Trophoblast cell (in vitro differentiated cells and primary cell): ENCODE results near the gene SOS2.
A peak's percentile ranks its signal among the peaks of the same experiment; 100 is the strongest.

ENCODE experiments used
- DNase-seq, 2 donors: peaks; one replicate each; pipeline ENCODE4 v3.0.0-alpha.2; 2016
- H2AFZ ChIP-seq: 2 replicates; pipeline ENCODE4 v1.6.1; 2013; ENCODE audit warnings: low read length, moderate library complexity, mild to moderate bottlenecking; ENCODE audit not compliant: insufficient read depth, poor library complexity
- H2AK5ac ChIP-seq: 2 replicates; pipeline ENCODE4 v1.6.1; 2013; ENCODE audit warnings: mild to moderate bottlenecking, low read length
- H2BK120ac ChIP-seq: 2 replicates; pipeline ENCODE4 v1.6.1; 2013; ENCODE audit warnings: low read length, mild to moderate bottlenecking, moderate library complexity; ENCODE audit not compliant: insufficient read depth, poor library complexity
- H2BK12ac ChIP-seq: 2 replicates; pipeline ENCODE4 v1.6.1; 2013; ENCODE audit warnings: mild to moderate bottlenecking, low read length, moderate library complexity
- H2BK5ac ChIP-seq: 2 replicates; pipeline ENCODE4 v1.6.1; 2013; ENCODE audit warnings: low read length, low read depth, moderate library complexity, mild to moderate bottlenecking; ENCODE audit not compliant: poor library complexity
- H3K14ac ChIP-seq: 2 replicates; pipeline ENCODE4 v1.6.1; 2013; ENCODE audit warnings: mild to moderate bottlenecking, low read length
- H3K18ac ChIP-seq: 2 replicates; pipeline ENCODE4 v1.6.1; 2013; ENCODE audit warnings: mild to moderate bottlenecking, low read length
- H3K23ac ChIP-seq: 2 replicates; pipeline ENCODE4 v1.6.1; 2013; ENCODE audit warnings: low read length
- H3K27ac ChIP-seq: 2 replicates; pipeline ENCODE4 v1.5.1; 2013; ENCODE audit warnings: low read depth, mild to moderate bottlenecking, inconsistent platforms, low read length, moderate library complexity
- H3K27me3 ChIP-seq: 2 replicates; pipeline ENCODE4 v1.6.1; 2013; ENCODE audit warnings: inconsistent platforms, mild to moderate bottlenecking, low read length, moderate library complexity; ENCODE audit not compliant: insufficient read depth
- H3K36me3 ChIP-seq, 2 experiments: 1 replicate in 1 of 2; 2 replicates in 1 of 2; pipeline ENCODE4 v1.6.1; 2013; ENCODE audit warnings: low read length in 2 of 2, mild to moderate bottlenecking in 2 of 2, moderate library complexity in 1 of 2; ENCODE audit not compliant: insufficient read depth in 2 of 2, control insufficient read depth in 1 of 2
- H3K4ac ChIP-seq: 2 replicates; pipeline ENCODE4 v1.6.1; 2013; ENCODE audit warnings: low read depth, mild to moderate bottlenecking, low read length, moderate library complexity
- H3K4me1 ChIP-seq, 2 experiments: 1 replicate in 1 of 2; 2 replicates in 1 of 2; pipeline ENCODE4 v1.6.1; 2013; ENCODE audit warnings: low read length in 2 of 2, mild to moderate bottlenecking in 2 of 2, moderate library complexity in 1 of 2; ENCODE audit not compliant: insufficient read depth in 2 of 2, control insufficient read depth in 1 of 2
- H3K4me2 ChIP-seq: 2 replicates; pipeline ENCODE4 v1.6.1; 2013; ENCODE audit warnings: inconsistent platforms, mild to moderate bottlenecking, low read length, moderate library complexity
- H3K4me3 ChIP-seq: 2 replicates; pipeline ENCODE4 v1.5.1; 2013; ENCODE audit warnings: mild to moderate bottlenecking, low read depth, low read length, inconsistent platforms
- H3K79me1 ChIP-seq: one replicate; pipeline ENCODE4 v1.6.1; 2013; ENCODE audit warnings: low read length
- H3K79me2 ChIP-seq: 2 replicates; pipeline ENCODE4 v1.6.1; 2013; ENCODE audit warnings: low read length, mild to moderate bottlenecking; ENCODE audit not compliant: control insufficient read depth, insufficient read depth, poor library complexity
- H3K9ac ChIP-seq: 2 replicates; pipeline ENCODE4 v1.6.1; 2013; ENCODE audit warnings: mild to moderate bottlenecking, low read length
- H3K9me3 ChIP-seq: 2 replicates; pipeline ENCODE4 v1.6.1; 2013; ENCODE audit warnings: low read depth, mild to moderate bottlenecking, control low read depth, inconsistent platforms, low read length; ENCODE audit not compliant: insufficient read depth
- H4K12ac ChIP-seq: 2 replicates; pipeline ENCODE4 v1.6.1; 2013; ENCODE audit warnings: low read depth, mild to moderate bottlenecking, low read length, moderate library complexity
- H4K8ac ChIP-seq: 2 replicates; pipeline ENCODE4 v1.6.1; 2013; ENCODE audit warnings: low read depth, mild to moderate bottlenecking, low read length, moderate library complexity
- H4K91ac ChIP-seq: one replicate; pipeline ENCODE4 v1.6.1; 2013; ENCODE audit warnings: low read depth, mild to moderate bottlenecking, low read length, moderate library complexity
- WGBS: extraction: QIAGEN DNeasy Blood & Tissue Kit; methylation state at CpG from one replicate; pipeline ENCODE4 v1.1.7; 2013; ENCODE audit warnings: missing lambda C conversion rate; ENCODE audit not compliant: insufficient read length, insufficient coverage; ENCODE audit errors: extremely low coverage; 5-methylcytosine and 5-hydroxymethylcytosine counted together

SOS2 gene

DNA sequence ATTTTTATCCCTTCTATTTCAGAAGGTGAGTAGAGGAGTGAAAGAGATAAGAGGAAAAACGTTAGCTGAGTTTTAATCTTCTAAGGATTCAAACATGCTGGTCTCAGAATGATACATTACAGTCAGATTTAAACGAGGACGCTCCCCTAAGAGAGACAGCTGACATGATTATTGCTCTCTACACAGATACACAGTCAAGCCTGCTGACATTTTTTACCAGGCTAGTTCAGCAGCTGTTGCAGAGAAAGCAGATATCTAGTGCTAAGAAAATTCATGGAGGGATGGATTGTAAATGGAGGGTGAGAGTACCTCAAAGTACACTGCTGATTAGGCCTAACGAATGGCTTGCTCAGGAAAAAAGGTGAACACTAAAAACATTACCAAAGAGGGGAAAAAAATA, 31.9 kb upstream of the SOS2 start:
- Histone ChIP-seq H3K4me2 (no peak overlapping the region), H2BK120ac (no peak overlapping the region), H2BK12ac (no peak overlapping the region), H2AK5ac (no peak overlapping the region), H4K12ac (no peak overlapping the region), H3K9me3 (no peaks in the 10 kb centered on the region), H3K4ac (no peak overlapping the region), H4K8ac (no peak overlapping the region), H3K18ac (no peak overlapping the region), H3K4me1 (no peaks in the 10 kb centered on the region), H3K79me2 (no peaks in the 10 kb centered on the region), H3K9ac (no peak overlapping the region), H3K4me3 (no peak overlapping the region), H2BK5ac (no peak overlapping the region), H3K14ac (no peak overlapping the region), H3K36me3 (peaks cover 0 to 3% of the 10 kb centered on the region in 2 experiments), H3K23ac (no peak overlapping the region), H2AFZ (no peak overlapping the region), H3K79me1 (no peaks in the 10 kb centered on the region), H4K91ac (no peak overlapping the region), H3K27ac (no peak overlapping the region), H3K27me3 (no peaks in the 10 kb centered on the region)
- DNase-seq = no peak
- WGBS = no CpG with 5 or more reads among the region's 4 CpGs

DNA sequence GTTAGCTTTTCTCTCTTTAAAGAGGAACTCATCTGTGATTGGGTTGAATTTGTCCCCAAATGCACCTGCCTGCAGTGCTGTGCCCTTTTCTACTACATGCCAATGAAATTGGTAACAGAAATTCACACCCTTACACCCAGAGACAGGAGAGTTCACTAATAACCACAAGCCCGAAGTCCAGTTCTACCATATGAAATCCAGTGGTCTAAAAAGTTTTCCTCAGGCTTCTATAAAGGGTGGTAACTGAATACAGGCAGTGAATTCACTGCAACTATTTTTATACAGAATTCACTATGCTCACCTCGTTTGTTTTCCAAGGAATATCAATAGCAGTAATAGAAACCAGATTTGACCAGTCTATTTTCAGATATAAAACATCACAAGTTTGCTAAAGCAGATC, 31.5 kb upstream of the SOS2 start:
- Histone ChIP-seq H4K91ac (no peak overlapping the region), H3K4ac (no peak overlapping the region), H3K36me3 (peaks cover 0 to 3% of the 10 kb centered on the region in 2 experiments), H2BK120ac (no peak overlapping the region), H3K14ac (no peak overlapping the region), H3K79me1 (no peaks in the 10 kb centered on the region), H3K27ac (no peak overlapping the region), H3K4me1 (no peaks in the 10 kb centered on the region), H4K12ac (no peak overlapping the region), H3K23ac (no peak overlapping the region), H3K4me2 (no peak overlapping the region), H3K9ac (no peak overlapping the region), H2BK12ac (no peak overlapping the region), H3K27me3 (no peaks in the 10 kb centered on the region), H4K8ac (no peak overlapping the region), H2BK5ac (no peak overlapping the region), H3K79me2 (no peaks in the 10 kb centered on the region), H2AK5ac (no peak overlapping the region), H3K18ac (no peak overlapping the region), H3K9me3 (no peaks in the 10 kb centered on the region), H2AFZ (no peak overlapping the region), H3K4me3 (no peak overlapping the region)
- no CpG with 5 or more reads among the region's 2 CpGs for WGBS
- DNase-seq = no peak

DNA sequence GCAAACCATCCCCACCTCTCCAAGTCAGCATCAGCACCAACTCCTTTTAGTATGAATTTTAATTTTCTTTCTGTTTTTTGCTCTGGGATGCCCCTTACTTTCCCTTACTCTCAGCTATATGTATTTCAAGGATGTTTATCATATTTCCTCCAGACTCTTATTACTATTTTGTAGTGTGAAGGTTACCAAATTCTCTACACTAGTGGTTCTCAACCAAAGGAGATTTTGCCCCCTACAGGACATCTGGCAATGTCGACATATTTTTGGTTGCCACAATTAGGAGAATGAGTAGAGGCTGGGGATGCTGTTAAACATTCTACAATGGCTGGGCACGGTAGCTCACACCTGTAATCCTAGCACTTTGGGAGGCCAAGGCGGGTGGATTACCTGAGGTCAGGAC, 29.1 kb upstream of the SOS2 start:
- Histone ChIP-seq H3K23ac (no peak overlapping the region), H3K27me3 (no peaks in the 10 kb centered on the region), H2BK5ac (no peak overlapping the region), H3K27ac (no peak overlapping the region), H3K4ac (no peak overlapping the region), H3K9ac (no peak overlapping the region), H3K9me3 (no peaks in the 10 kb centered on the region), H3K79me2 (no peaks in the 10 kb centered on the region), H3K14ac (no peak overlapping the region), H4K12ac (no peak overlapping the region), H2BK120ac (no peak overlapping the region), H2AK5ac (no peak overlapping the region), H2BK12ac (no peak overlapping the region), H3K4me2 (no peak overlapping the region), H4K91ac (no peak overlapping the region), H3K4me3 (no peak overlapping the region), H3K4me1 (no peaks in the 10 kb centered on the region), H3K18ac (no peak overlapping the region), H3K79me1 (no peaks in the 10 kb centered on the region), H2AFZ (no peak overlapping the region), H3K36me3 (peaks cover 0 to 3% of the 10 kb centered on the region in 2 experiments), H4K8ac (no peak overlapping the region)
- WGBS = no CpG with 5 or more reads among the region's 3 CpGs
- DNase-seq = peak; percentile 27 to 77

DNA sequence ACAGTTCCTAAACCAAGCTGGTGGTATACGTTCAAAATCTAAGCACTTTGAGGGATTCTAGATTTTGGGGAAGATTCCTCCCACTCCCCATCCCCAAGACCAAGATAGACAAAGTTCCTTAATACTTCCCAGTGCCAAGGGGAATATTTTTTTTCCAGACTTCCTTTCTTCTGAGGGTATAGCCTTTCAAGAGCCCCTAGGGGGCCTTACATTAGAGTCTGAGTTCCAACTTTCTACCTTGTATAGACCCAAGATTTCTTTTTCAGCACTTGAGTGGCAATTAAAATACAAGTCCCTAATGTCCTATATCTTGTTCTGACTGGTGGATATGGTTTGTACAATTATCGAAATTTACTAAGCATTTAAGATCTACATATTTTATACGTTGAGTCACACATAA, 28.7 kb upstream of the SOS2 start:
- Histone ChIP-seq H2BK5ac (no peak overlapping the region), H4K91ac (no peak overlapping the region), H4K8ac (no peak overlapping the region), H3K4me3 (no peak overlapping the region), H4K12ac (no peak overlapping the region), H3K4me2 (no peak overlapping the region), H3K79me2 (no peaks in the 10 kb centered on the region), H3K79me1 (no peaks in the 10 kb centered on the region), H3K23ac (no peak overlapping the region), H3K27me3 (no peaks in the 10 kb centered on the region), H3K27ac (no peak overlapping the region), H2BK120ac (no peak overlapping the region), H3K14ac (no peak overlapping the region), H3K4ac (no peak overlapping the region), H3K9ac (no peak overlapping the region), H2AFZ (no peak overlapping the region), H3K18ac (no peak overlapping the region), H3K36me3 (peaks cover 0 to 2% of the 10 kb centered on the region in 2 experiments), H3K4me1 (no peaks in the 10 kb centered on the region), H2AK5ac (no peak overlapping the region), H2BK12ac (no peak overlapping the region), H3K9me3 (no peaks in the 10 kb centered on the region)
- no peak for DNase-seq
- WGBS = no CpG with 5 or more reads among the region's 3 CpGs
